Measurements from ENCODE around the gene NT5E. TPM values are rescaled to one million over a fixed set of nuclear protein-coding genes. Genes with fewer than 3 reads are reported as not detected.
A peak's percentile ranks its signal among the peaks of the same experiment; 100 is the strongest.

The NT5E gene
- total and polyA plus RNA-seq, 5 donors from 2014 or later = 0.62 to 13.7 (median 11.0) TPM

GRCh38 chr6:85455471-85456026, 5.7 kb downstream of the NT5E start:
- Mint-ChIP-seq H3K9me3 (peaks cover 0 to 4% (median 0%) of the 10 kb centered on the region in 7 donors), H3K36me3 (no peaks in the 10 kb centered on the region), H3K4me1 (peaks cover 3 to 20% (median 6%) of the 10 kb centered on the region in 4 donors), H3K27ac (no peak overlapping the region), H3K27me3 (peaks cover 53% of the 10 kb centered on the region), H3K4me3 (no peak overlapping the region)
- H3K36me3 ChIP-seq (ENCODE audit: control insufficient read depth, insufficient read depth, low read length) = no peaks in the 10 kb centered on the region
- H3K27me3 ChIP-seq (ENCODE audit: control insufficient read depth, insufficient read depth, low read length) = peaks cover 27% of the 10 kb centered on the region
- peaks cover 2% of the 10 kb centered on the region for H3K4me1 ChIP-seq (ENCODE audit: control insufficient read depth, insufficient read depth, low read length, poor library complexity, severe bottlenecking)
- no peak overlapping the region for H3K27ac ChIP-seq (ENCODE audit: insufficient read depth, low read length, poor library complexity, severe bottlenecking)
- no peak overlapping the region for H3K4me3 ChIP-seq (ENCODE audit: low read depth, low read length)
- ATAC-seq (ENCODE audit: low read depth in 2 of 2) (no peak), DNase-seq (no peak)
- H3K9me3 ChIP-seq (ENCODE audit: control insufficient read depth in 2 of 2, low read length in 2 of 2) = no peaks in the 10 kb centered on the region

GRCh38 chr6:85456782-85457181, 6.9 kb downstream of the NT5E start:
- Mint-ChIP-seq H3K27ac (no peak overlapping the region), H3K4me3 (no peak overlapping the region), H3K36me3 (no peaks in the 10 kb centered on the region), H3K9me3 (peaks cover 0 to 2% (median 0%) of the 10 kb centered on the region in 7 donors), H3K27me3 (peaks cover 41% of the 10 kb centered on the region), H3K4me1 (peaks cover 0 to 10% (median 3%) of the 10 kb centered on the region in 4 donors)
- Histone ChIP-seq H3K4me3 (ENCODE audit: low read depth, low read length) (no peak overlapping the region), H3K27me3 (ENCODE audit: control insufficient read depth, insufficient read depth, low read length) (peaks cover 22% of the 10 kb centered on the region), H3K9me3 (ENCODE audit: control insufficient read depth in 2 of 2, low read length in 2 of 2) (no peaks in the 10 kb centered on the region), H3K36me3 (ENCODE audit: control insufficient read depth, insufficient read depth, low read length) (no peaks in the 10 kb centered on the region), H3K27ac (ENCODE audit: insufficient read depth, low read length, poor library complexity, severe bottlenecking) (no peak overlapping the region), H3K4me1 (ENCODE audit: control insufficient read depth, insufficient read depth, low read length, poor library complexity, severe bottlenecking) (no peaks in the 10 kb centered on the region)
- ATAC-seq (ENCODE audit: low read depth in 2 of 2) (no peak), DNase-seq (no peak)

GRCh38 chr6:85458184-85458583, 8.3 kb downstream of the NT5E start:
- H3K27ac ChIP-seq (ENCODE audit: insufficient read depth, low read length, poor library complexity, severe bottlenecking) = no peak overlapping the region
- no peaks in the 10 kb centered on the region for H3K4me1 ChIP-seq (ENCODE audit: control insufficient read depth, insufficient read depth, low read length, poor library complexity, severe bottlenecking)
- H3K36me3 Mint-ChIP-seq = no peaks in the 10 kb centered on the region
- H3K27ac Mint-ChIP-seq = no peak overlapping the region
- H3K9me3 ChIP-seq (ENCODE audit: control insufficient read depth in 2 of 2, low read length in 2 of 2) = no peaks in the 10 kb centered on the region
- H3K9me3 Mint-ChIP-seq = peaks cover 0 to 2% (median 0%) of the 10 kb centered on the region in 7 donors
- no peaks in the 10 kb centered on the region for H3K36me3 ChIP-seq (ENCODE audit: control insufficient read depth, insufficient read depth, low read length)
- H3K4me3 ChIP-seq (ENCODE audit: low read depth, low read length) = no peak overlapping the region
- peaks cover 0 to 12% (median 3%) of the 10 kb centered on the region in 4 donors for H3K4me1 Mint-ChIP-seq
- ATAC-seq (ENCODE audit: low read depth in 2 of 2) (no peak), DNase-seq (no peak)
- H3K4me3 Mint-ChIP-seq = no peak overlapping the region
- peaks cover 27% of the 10 kb centered on the region for H3K27me3 Mint-ChIP-seq
- peaks cover 17% of the 10 kb centered on the region for H3K27me3 ChIP-seq (ENCODE audit: control insufficient read depth, insufficient read depth, low read length)

GRCh38 chr6:85458782-85459181, 8.9 kb downstream of the NT5E start:
- H3K4me3 Mint-ChIP-seq = no peak overlapping the region

GRCh38 chr6:85459224-85459901, 9.5 kb downstream of the NT5E start:
- no peak overlapping the region for H3K4me3 Mint-ChIP-seq
- no peak for ATAC-seq (ENCODE audit: low read depth in 2 of 2)
- Histone ChIP-seq H3K4me3 (ENCODE audit: low read depth, low read length) (no peak overlapping the region), H3K36me3 (ENCODE audit: control insufficient read depth, insufficient read depth, low read length) (no peaks in the 10 kb centered on the region), H3K27me3 (ENCODE audit: control insufficient read depth, insufficient read depth, low read length) (peaks cover 11% of the 10 kb centered on the region), H3K27ac (ENCODE audit: insufficient read depth, low read length, poor library complexity, severe bottlenecking) (no peak overlapping the region), H3K9me3 (ENCODE audit: control insufficient read depth in 2 of 2, low read length in 2 of 2) (no peaks in the 10 kb centered on the region), H3K4me1 (ENCODE audit: control insufficient read depth, insufficient read depth, low read length, poor library complexity, severe bottlenecking) (no peaks in the 10 kb centered on the region)
- H3K9me3 Mint-ChIP-seq = peaks cover 0 to 2% (median 0%) of the 10 kb centered on the region in 7 donors
- H3K4me1 Mint-ChIP-seq = peaks cover 0 to 9% (median 3%) of the 10 kb centered on the region in 4 donors
- no peaks in the 10 kb centered on the region for H3K36me3 Mint-ChIP-seq
- peaks cover 21% of the 10 kb centered on the region for H3K27me3 Mint-ChIP-seq
- no peak overlapping the region for H3K27ac Mint-ChIP-seq
- DNase-seq = no peak

More at GRCh38 chr6:85458782-85459181, 8.9 kb downstream of the NT5E start:
- no peak for DNase-seq
- Mint-ChIP-seq H3K27ac (no peak overlapping the region), H3K4me1 (peaks cover 0 to 9% (median 3%) of the 10 kb centered on the region in 4 donors), H3K27me3 (peaks cover 27% of the 10 kb centered on the region), H3K9me3 (peaks cover 0 to 2% (median 0%) of the 10 kb centered on the region in 7 donors), H3K36me3 (no peaks in the 10 kb centered on the region)
- Histone ChIP-seq H3K27ac (ENCODE audit: insufficient read depth, low read length, poor library complexity, severe bottlenecking) (no peak overlapping the region), H3K9me3 (ENCODE audit: control insufficient read depth in 2 of 2, low read length in 2 of 2) (no peaks in the 10 kb centered on the region), H3K27me3 (ENCODE audit: control insufficient read depth, insufficient read depth, low read length) (peaks cover 16% of the 10 kb centered on the region), H3K36me3 (ENCODE audit: control insufficient read depth, insufficient read depth, low read length) (no peaks in the 10 kb centered on the region), H3K4me3 (ENCODE audit: low read depth, low read length) (no peak overlapping the region), H3K4me1 (ENCODE audit: control insufficient read depth, insufficient read depth, low read length, poor library complexity, severe bottlenecking) (no peaks in the 10 kb centered on the region)
- ATAC-seq (ENCODE audit: low read depth in 2 of 2) = no peak

GRCh38 chr6:85460154-85460920, 10.5 kb downstream of the NT5E start:
- no peak overlapping the region for H3K27ac ChIP-seq (ENCODE audit: insufficient read depth, low read length, poor library complexity, severe bottlenecking)
- no peak for DNase-seq
- no peaks in the 10 kb centered on the region for H3K9me3 ChIP-seq (ENCODE audit: control insufficient read depth in 2 of 2, low read length in 2 of 2)
- no peaks in the 10 kb centered on the region for H3K36me3 ChIP-seq (ENCODE audit: control insufficient read depth, insufficient read depth, low read length)
- Mint-ChIP-seq H3K4me1 (peaks cover 0 to 17% (median 4%) of the 10 kb centered on the region in 4 donors), H3K27me3 (peaks cover 15% of the 10 kb centered on the region), H3K4me3 (no peak overlapping the region), H3K27ac (peak overlapping the region in 1 of 3 donors; percentile 55), H3K36me3 (no peaks in the 10 kb centered on the region), H3K9me3 (peaks cover 0 to 2% (median 0%) of the 10 kb centered on the region in 7 donors)
- ATAC-seq (ENCODE audit: low read depth in 2 of 2) = no peak
- peaks cover 6% of the 10 kb centered on the region for H3K27me3 ChIP-seq (ENCODE audit: control insufficient read depth, insufficient read depth, low read length)
- no peaks in the 10 kb centered on the region for H3K4me1 ChIP-seq (ENCODE audit: control insufficient read depth, insufficient read depth, low read length, poor library complexity, severe bottlenecking)
- no peak overlapping the region for H3K4me3 ChIP-seq (ENCODE audit: low read depth, low read length)

- Histone ChIP-seq H3K4me3 (ENCODE audit: low read depth, low read length) (no peak overlapping the region), H3K36me3 (ENCODE audit: control insufficient read depth, insufficient read depth, low read length) (no peaks in the 10 kb centered on the region), H3K27me3 (ENCODE audit: control insufficient read depth, insufficient read depth, low read length) (peaks cover under 1% of the 10 kb centered on the region), H3K4me1 (ENCODE audit: control insufficient read depth, insufficient read depth, low read length, poor library complexity, severe bottlenecking) (no peaks in the 10 kb centered on the region), H3K27ac (ENCODE audit: insufficient read depth, low read length, poor library complexity, severe bottlenecking) (no peak overlapping the region), H3K9me3 (ENCODE audit: control insufficient read depth in 2 of 2, low read length in 2 of 2) (no peaks in the 10 kb centered on the region)
- Mint-ChIP-seq H3K27me3 (peaks cover 15% of the 10 kb centered on the region), H3K4me1 (peaks cover 0 to 24% (median 6%) of the 10 kb centered on the region in 4 donors), H3K27ac (peak overlapping the region; percentile 33 to 55 (median 43)), H3K36me3 (no peaks in the 10 kb centered on the region), H3K9me3 (peaks cover 0 to 2% (median 0%) of the 10 kb centered on the region in 7 donors), H3K4me3 (peak overlapping the region in 1 of 4 donors; percentile 53)
- peak in 2 of 3 donors; percentile 12 to 61 for DNase-seq
- ATAC-seq (ENCODE audit: low read depth in 2 of 2) = peak; percentile 34 to 60
These were observed 11.3 kb downstream of the NT5E start for GRCh38 chr6:85460921-85461797.

Measured in CD4-positive, CD25-positive, alpha-beta regulatory T cell (primary cell).